RWPE2 (cell line): ENCODE results near the gene KPNA6.

Experiments used
- ATAC-seq: fragments of 200-7000 bp; cut with Tn5 transposase; 3 replicates; pipeline ENCODE4 v1.9.1; 2021; ENCODE audit warnings: low read depth
- DNase-seq: peaks from one replicate; pipeline ENCODE4 v3.0.0-alpha.2; 2020; ENCODE audit warnings: low spot score
- H3K27ac ChIP-seq: fragments of 450-650 bp; 2 replicates; pipeline ENCODE4 v1.5.1; 2017; ENCODE audit warnings: mild to moderate bottlenecking; ENCODE audit not compliant: poor library complexity, severe bottlenecking
- H3K27me3 ChIP-seq: fragments of 250-450 bp; sonication (Bioruptor Pico); 2 replicates; pipeline ENCODE4 v1.5.1; 2021; ENCODE audit warnings: mild to moderate bottlenecking, moderate library complexity; ENCODE audit not compliant: insufficient read depth, poor library complexity, severe bottlenecking
- H3K36me3 ChIP-seq: fragments of 250-450 bp; sonication (Bioruptor Pico); 2 replicates; pipeline ENCODE4 v1.5.1; 2020; ENCODE audit warnings: low read depth, mild to moderate bottlenecking, moderate library complexity
- H3K4me1 ChIP-seq: fragments of 250-450 bp; sonication (Bioruptor Pico); 2 replicates; pipeline ENCODE4 v1.5.1; 2021; ENCODE audit warnings: mild to moderate bottlenecking, moderate library complexity; ENCODE audit not compliant: insufficient read depth, poor library complexity, severe bottlenecking
- H3K4me3 ChIP-seq: fragments of 250-450 bp; sonication (Bioruptor Pico); 2 replicates; pipeline ENCODE4 v1.5.1; 2021; ENCODE audit warnings: mild to moderate bottlenecking, moderate library complexity; ENCODE audit not compliant: severe bottlenecking
- H3K9me3 ChIP-seq: fragments of 250-450 bp; sonication (Bioruptor Pico); 2 replicates; pipeline ENCODE4 v1.5.1; 2021; ENCODE audit warnings: mild to moderate bottlenecking, moderate library complexity; ENCODE audit not compliant: severe bottlenecking
- CTCF ChIP-seq: fragments of 450-650 bp; IDR thresholded peaks from one replicate; pipeline ENCODE4 v1.5.1; 2017; ENCODE audit warnings: mild to moderate bottlenecking, moderate library complexity; ENCODE audit not compliant: poor library complexity, severe bottlenecking

The KPNA6 gene

GRCh38 chr1:32100807-32101708 is 6.8 kb upstream of the KPNA6 start:
- DNase-seq, result no peak
- Histone ChIP-seq H3K27me3 (no peaks in the 10 kb centered on the region), H3K4me3 (no peak overlapping the region), H3K36me3 (peaks cover 41% of the 10 kb centered on the region), H3K9me3 (no peaks in the 10 kb centered on the region), H3K27ac (peak overlapping the region; percentile 40), H3K4me1 (peaks cover 8% of the 10 kb centered on the region)
- ATAC-seq, result peak; percentile 56
- TF ChIP-seq CTCF, result no peak

GRCh38 chr1:32104127-32104526 is 3.7 kb upstream of the KPNA6 start:
- no peaks in the 10 kb centered on the region for H3K9me3 ChIP-seq
- H3K4me3 ChIP-seq, result no peak overlapping the region
- TF ChIP-seq CTCF, result no peak
- ATAC-seq (no peak), DNase-seq (no peak)
- peaks cover 21% of the 10 kb centered on the region for H3K36me3 ChIP-seq
- no peaks in the 10 kb centered on the region for H3K27me3 ChIP-seq
- H3K4me1 ChIP-seq, result peaks cover 8% of the 10 kb centered on the region
- H3K27ac ChIP-seq, result no peak overlapping the region

GRCh38 chr1:32105338-32105737 is 2.5 kb upstream of the KPNA6 start:
- no peak for TF ChIP-seq CTCF
- no peak overlapping the region for H3K27ac ChIP-seq
- H3K4me3 ChIP-seq, result no peak overlapping the region
- peaks cover 8% of the 10 kb centered on the region for H3K4me1 ChIP-seq
- H3K36me3 ChIP-seq, result peaks cover 15% of the 10 kb centered on the region
- no peak for ATAC-seq
- H3K9me3 ChIP-seq, result no peaks in the 10 kb centered on the region
- no peak for DNase-seq
- no peaks in the 10 kb centered on the region for H3K27me3 ChIP-seq

- Histone ChIP-seq H3K4me3 (no peak overlapping the region), H3K9me3 (no peaks in the 10 kb centered on the region), H3K27me3 (no peaks in the 10 kb centered on the region), H3K36me3 (peaks cover 23% of the 10 kb centered on the region), H3K27ac (peak overlapping the region; percentile 87), H3K4me1 (no peaks in the 10 kb centered on the region)
- TF ChIP-seq CTCF, result no peak
- ATAC-seq (no peak), DNase-seq (no peak)
Observed at GRCh38 chr1:32106663-32107275, 1.1 kb upstream of the KPNA6 start.
